Panc1 (cell line): ENCODE results near the gene IQGAP1. TPM values are rescaled to one million over a fixed set of nuclear protein-coding genes. Genes with fewer than 3 reads are reported as not detected.

Source experiments
- ATAC-seq: fragments of 200-7000 bp; cut with Tn5 transposase; 2 replicates; pipeline ENCODE4 v1.9.1; 2020; ENCODE audit warnings: mild to moderate bottlenecking, moderate library complexity
- BruUV-seq: library from RNA; stranded (reverse); fragments of 400-500 nt; replicated peaks from 2 replicates; lab custom pipeline; 2021; lab: Mats Ljungman, UMichigan
- CTCF ChIA-PET: fragments of 300-600 bp; sonication (Branson Sonifier 250); formaldehyde crosslinking; loops from one replicate; lab custom pipeline; 2022; ENCODE audit warnings: antibody characterized with exemption; lab: Charles Lee
- POLR2A ChIA-PET: fragments of 300-600 bp; sonication (Branson Sonifier 250); formaldehyde crosslinking; loops from one replicate; lab custom pipeline; 2022; ENCODE audit warnings: antibody characterized with exemption; lab: Charles Lee
- DNase-seq: peaks from one replicate; pipeline ENCODE4 v3.0.0-alpha.2; 2010; ENCODE audit warnings: low read depth, low spot score
- H3K27ac ChIP-seq: 2 replicates; pipeline ENCODE4 v1.5.1; 2011; ENCODE audit warnings: mild to moderate bottlenecking, low read length, inconsistent platforms
- H3K27me3 ChIP-seq: fragments of 200-500 bp; sonication (Bioruptor generic); 2 replicates; pipeline ENCODE4 v1.6.0; 2014; ENCODE audit warnings: low read length, inconsistent platforms; ENCODE audit not compliant: control insufficient read depth, insufficient read depth
- H3K36me3 ChIP-seq: fragments of 200-500 bp; sonication (Bioruptor generic); 2 replicates; pipeline ENCODE4 v1.5.1; 2014; ENCODE audit warnings: inconsistent platforms, mild to moderate bottlenecking, low read length, moderate library complexity; ENCODE audit not compliant: control insufficient read depth, insufficient read depth
- H3K4me1 ChIP-seq: 2 replicates; pipeline ENCODE4 v1.5.1; 2011; ENCODE audit warnings: inconsistent platforms, mild to moderate bottlenecking, low read length, moderate library complexity; ENCODE audit not compliant: control insufficient read depth, insufficient read depth
- H3K4me3 ChIP-seq, 2 experiments: 2 replicates each; pipeline ENCODE4 v1.5.1; 2011 to 2012; ENCODE audit warnings: low read depth in 2 of 2, low read length in 2 of 2, mild to moderate bottlenecking in 2 of 2, inconsistent platforms in 1 of 2, moderate library complexity in 1 of 2
- H3K9me3 ChIP-seq: fragments of 200-500 bp; sonication (Bioruptor generic); 2 replicates; pipeline ENCODE4 v1.5.1; 2014; ENCODE audit warnings: low read depth, mild to moderate bottlenecking, inconsistent platforms, low read length, moderate library complexity; ENCODE audit not compliant: control insufficient read depth, insufficient read depth
- CTCF ChIP-seq: fragments of 450-650 bp; IDR thresholded peaks from 2 replicates; pipeline ENCODE4 v1.5.1; 2017; ENCODE audit warnings: mild to moderate bottlenecking
- POLR2AphosphoS5 ChIP-seq: IDR thresholded peaks from 2 replicates; pipeline ENCODE4 v1.6.1; 2012; ENCODE audit warnings: mild to moderate bottlenecking, low read depth, low read length, moderate library complexity
- REST ChIP-seq, 2 experiments: IDR thresholded peaks; 2 replicates each; pipeline ENCODE4 v1.6.1; 2011 to 2012; ENCODE audit warnings: low read depth in 2 of 2, control low read depth in 1 of 2, low read length in 1 of 2, mild to moderate bottlenecking in 1 of 2, moderate library complexity in 1 of 2; ENCODE audit not compliant: insufficient read depth in 1 of 2
- SIN3A ChIP-seq: IDR thresholded peaks from 2 replicates; pipeline ENCODE4 v1.6.1; 2012; ENCODE audit warnings: low read depth, mild to moderate bottlenecking, low read length, moderate library complexity, borderline replicate concordance; ENCODE audit not compliant: insufficient read depth
- TCF7L2 ChIP-seq: IDR thresholded peaks from 2 replicates; pipeline ENCODE4 v1.6.1; 2011; ENCODE audit warnings: mild to moderate bottlenecking, low read depth, low read length, inconsistent platforms
- in situ Hi-C: cut with HindIII; loops from 2 replicates; pipeline ENCODE4 v1.10.0; 2016; ENCODE audit warnings: low sequenced_read_pairs, low pct_unique_long_range_greater_than_20kb
- intact Hi-C: fragments of 100-400 bp; cut with micrococcal nuclease; formaldehyde crosslinking; loops from one replicate; pipeline ENCODE4 v1.10.0; 2022; ENCODE audit not compliant: unreplicated experiment
- total RNA-seq: library from RNA; stranded (reverse); gene quantifications from one replicate; pipeline ENCODE4 v1.2.1, GENCODE V29; 2021; ENCODE audit not compliant: unreplicated experiment

IQGAP1 gene
- total RNA-seq, 1 experiment from 2014 or later = 228 TPM

DNA sequence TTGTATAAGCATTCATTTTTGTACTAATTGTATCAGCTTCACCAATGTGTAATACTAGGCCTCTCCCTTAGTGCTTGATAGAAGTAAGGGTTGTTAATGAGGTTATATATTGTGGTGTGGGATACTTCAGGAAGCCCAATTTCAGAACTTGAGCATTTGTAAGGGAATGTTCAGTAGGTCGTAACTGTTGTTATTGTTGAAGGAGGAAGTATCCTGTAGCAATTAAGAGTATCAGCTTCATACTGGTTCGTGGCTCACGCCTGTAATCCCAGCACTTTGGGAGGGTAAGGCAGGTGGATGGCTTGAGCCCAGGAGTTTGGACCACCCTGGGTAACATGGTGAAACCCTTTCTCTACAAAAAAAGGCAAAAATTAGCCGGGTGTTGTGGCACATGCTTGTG lies 30.6 kb downstream of the IQGAP1 start:
- Histone ChIP-seq H3K9me3 (no peaks in the 10 kb centered on the region), H3K4me1 (peaks cover 57% of the 10 kb centered on the region), H3K36me3 (no peaks in the 10 kb centered on the region), H3K27ac (peak overlapping the region; percentile 83), H3K4me3 (no peak overlapping the region), H3K27me3 (no peaks in the 10 kb centered on the region)
- CTCF ChIA-PET = no interaction called here
- ATAC-seq (no peak), DNase-seq (no peak)
- in situ Hi-C loops = no loop called here
- no TSS peak for BruUV-seq
- intact Hi-C loops = no loop called here
- TF ChIP-seq CTCF (no peak), SIN3A (no peak), TCF7L2 (no peak), POLR2AphosphoS5 (no peak), REST (IDR thresholded peaks at IDR 0.05; ENCODE audit: insufficient read depth in 1 of 2, low read depth in 2 of 2, low read length in 1 of 2) (no peak)
- POLR2A ChIA-PET = interaction anchor here (0.6 kb wide), 1 partner anchor 60 kb away, joined by 9 read pairs; no protein-coding TSS in a partner anchor

- intact Hi-C loops = no loop called here
- no peak overlapping the region for H3K4me3 ChIP-seq
- ChIA-PET CTCF (no interaction called here), POLR2A (no interaction called here)
- H3K27me3 ChIP-seq = no peaks in the 10 kb centered on the region
- in situ Hi-C loops = no loop called here
- no peaks in the 10 kb centered on the region for H3K36me3 ChIP-seq
- H3K9me3 ChIP-seq = no peaks in the 10 kb centered on the region
- H3K27ac ChIP-seq = peak overlapping the region; percentile 83
- BruUV-seq = no TSS peak
- peaks cover 56% of the 10 kb centered on the region for H3K4me1 ChIP-seq
- TF ChIP-seq REST (IDR thresholded peaks at IDR 0.05; ENCODE audit: insufficient read depth in 1 of 2, low read depth in 2 of 2, low read length in 1 of 2) (no peak), TCF7L2 (no peak), SIN3A (no peak), POLR2AphosphoS5 (no peak), CTCF (no peak)
- ATAC-seq (no peak), DNase-seq (no peak)
Measured at GRCh38 chr15:90419206-90419605, 31.2 kb downstream of the IQGAP1 start.
